ENCODE data around the gene TCFL5.

DNA sequence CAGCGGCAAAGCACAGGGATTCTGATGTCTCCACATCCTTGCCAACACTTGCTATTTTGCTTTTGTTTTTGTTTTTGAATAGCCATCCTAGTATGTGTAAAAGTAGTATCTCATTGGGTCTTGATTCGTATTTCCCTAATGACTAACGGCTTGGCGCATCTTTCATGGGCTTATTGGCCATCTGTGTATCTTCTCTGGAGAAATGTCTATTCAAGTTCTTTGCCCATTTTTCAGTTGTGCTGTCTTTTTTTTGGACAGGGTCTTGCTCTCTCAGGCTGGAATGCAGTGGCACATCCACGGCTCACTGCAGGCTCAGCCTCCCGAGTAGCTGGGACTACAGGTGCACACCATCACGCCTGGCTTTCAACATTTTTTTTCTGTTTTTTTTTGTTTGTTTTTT is 17.4 kb downstream of the TCFL5 start:
- no peak for TF ChIP-seq CTCF (IDR thresholded peaks at IDR 0.05)
- TF ChIP-seq POLR2AphosphoS5 (IDR thresholded peaks at IDR 0.05): no peak
- TF ChIP-seq EP300 (IDR thresholded peaks at IDR 0.05): no peak
